Muscle of leg (tissue), 9 donors: ENCODE results near the gene APBA3. TPM values are rescaled to one million over a fixed set of nuclear protein-coding genes. Genes with fewer than 3 reads are reported as not detected.

Source experiments
- polyA plus RNA-seq, 8 donors: library from polyadenylated mRNA; unstranded; fragments of 120-200 nt; gene quantifications; one replicate each; pipeline versions ENCODE4 v1.2.1 to v1.2.3, GENCODE V29; 2013; ENCODE audit warnings: inconsistent platforms in 1 of 8, low replicate concordance in 1 of 8; ENCODE audit not compliant: insufficient read length in 8 of 8, insufficient read depth in 1 of 8
- total RNA-seq: library from RNA; stranded (reverse); fragments of 120-200 nt; gene quantifications from one replicate; pipeline ENCODE4 v1.2.4, GENCODE V29; 2013

Gene APBA3
- total and polyA plus RNA-seq, 9 donors: 9.5 to 16.9 (median 13.5) TPM

Other genes starting within 250 kb of the APBA3 start
- 0.49 TPM for gene TEKTIP1, start 222.5 kb downstream of the APBA3 start, total RNA-seq
- 1 to 10 TPM; 2.6 to 5.2 (median 4.1) TPM for gene TEKTIP1, start 222.5 kb downstream of the APBA3 start, polyA plus RNA-seq
- gene MFSD12, start 204.1 kb downstream of the APBA3 start, total RNA-seq: 15.3 TPM
- gene MFSD12, start 204.1 kb downstream of the APBA3 start, polyA plus RNA-seq: 10 to 100 TPM; 22.3 to 39.7 (median 28.3) TPM
- 39.9 TPM for gene HMG20B, start 188.7 kb downstream of the APBA3 start, total RNA-seq
- 10 to 100 TPM; 34.2 to 47.7 (median 40.8) TPM for gene HMG20B, start 188.7 kb downstream of the APBA3 start, polyA plus RNA-seq
- 0.22 TPM for gene GIPC3, start 176.2 kb downstream of the APBA3 start, total RNA-seq
- gene GIPC3, start 176.2 kb downstream of the APBA3 start, polyA plus RNA-seq: 1 to 10 TPM in 7 of 8 donors, under 1 TPM in 1; 0.78 to 1.7 (median 1.3) TPM
- gene TBXA2R, start 154.8 kb downstream of the APBA3 start, total RNA-seq: 0.53 TPM
- gene TBXA2R, start 154.8 kb downstream of the APBA3 start, polyA plus RNA-seq: 1 to 10 TPM; 1.6 to 2.8 (median 2.3) TPM
- 20.1 TPM for gene CACTIN, start 134.9 kb downstream of the APBA3 start, total RNA-seq
- 10 to 100 TPM; 20.2 to 24.1 (median 22.7) TPM for gene CACTIN, start 134.9 kb downstream of the APBA3 start, polyA plus RNA-seq
- gene PIP5K1C, start 61.2 kb downstream of the APBA3 start, total RNA-seq: 8.4 TPM
- gene PIP5K1C, start 61.2 kb downstream of the APBA3 start, polyA plus RNA-seq: 10 to 100 TPM; 16.2 to 30.0 (median 24.0) TPM
- gene TJP3, start 53.3 kb downstream of the APBA3 start, total RNA-seq: 0.04 TPM
- gene TJP3, start 53.3 kb downstream of the APBA3 start, polyA plus RNA-seq: 1 to 10 TPM in 2 of 8 donors, under 1 TPM in 4, not detected in 2; 0.07 to 3.4 (median 0.66) TPM
- 61.4 TPM for gene MRPL54, start 990 bp upstream of the APBA3 start, total RNA-seq
- 10 to 100 TPM; 22.6 to 33.2 (median 29.6) TPM for gene MRPL54, start 990 bp upstream of the APBA3 start, polyA plus RNA-seq
- gene RAX2, start 10.5 kb upstream of the APBA3 start, total RNA-seq: 0.04 TPM
- gene RAX2, start 10.5 kb upstream of the APBA3 start, polyA plus RNA-seq: not detected
- 0.62 TPM for gene MATK, start 24.7 kb upstream of the APBA3 start, total RNA-seq
- gene MATK, start 24.7 kb upstream of the APBA3 start, polyA plus RNA-seq: 1 to 10 TPM in 5 of 8 donors, under 1 TPM in 3; 0.87 to 1.9 (median 1.1) TPM
- under 0.01 TPM for gene ZFR2, start 107.3 kb upstream of the APBA3 start, total RNA-seq
- gene ZFR2, start 107.3 kb upstream of the APBA3 start, polyA plus RNA-seq: under 1 TPM in 6 of 8 donors, not detected in 2; 0.03 to 0.23 (median 0.13) TPM
- gene ATCAY, start 119.0 kb upstream of the APBA3 start, total RNA-seq: 0.04 TPM
- gene ATCAY, start 119.0 kb upstream of the APBA3 start, polyA plus RNA-seq: under 1 TPM; 0.06 to 0.78 (median 0.24) TPM
- gene NMRK2, start 171.4 kb upstream of the APBA3 start, total RNA-seq: 168 TPM
- gene NMRK2, start 171.4 kb upstream of the APBA3 start, polyA plus RNA-seq: 100 to 1,000 TPM; 146 to 369 (median 300) TPM
- 51.2 TPM for gene DAPK3, start 209.4 kb upstream of the APBA3 start, total RNA-seq
- 10 to 100 TPM; 69.6 to 88.5 (median 80.0) TPM for gene DAPK3, start 209.4 kb upstream of the APBA3 start, polyA plus RNA-seq
- gene EEF2, start 223.8 kb upstream of the APBA3 start, total RNA-seq: 3,013 TPM
- gene EEF2, start 223.8 kb upstream of the APBA3 start, polyA plus RNA-seq: 1,000 to 10,000 TPM; 2,533 to 3,060 (median 2,684) TPM
- gene PIAS4, start 246.0 kb upstream of the APBA3 start, total RNA-seq: 18.1 TPM
- gene PIAS4, start 246.0 kb upstream of the APBA3 start, polyA plus RNA-seq: 10 to 100 TPM; 14.7 to 26.2 (median 23.8) TPM